ENCODE results near the gene ZNF837. TPM values are rescaled to one million over a fixed set of nuclear protein-coding genes. Genes with fewer than 3 reads are reported as not detected.

The ZNF837 gene
- total and polyA plus RNA-seq, 2 experiments from 2014 or later = 5.0 to 5.4 TPM

DNA sequence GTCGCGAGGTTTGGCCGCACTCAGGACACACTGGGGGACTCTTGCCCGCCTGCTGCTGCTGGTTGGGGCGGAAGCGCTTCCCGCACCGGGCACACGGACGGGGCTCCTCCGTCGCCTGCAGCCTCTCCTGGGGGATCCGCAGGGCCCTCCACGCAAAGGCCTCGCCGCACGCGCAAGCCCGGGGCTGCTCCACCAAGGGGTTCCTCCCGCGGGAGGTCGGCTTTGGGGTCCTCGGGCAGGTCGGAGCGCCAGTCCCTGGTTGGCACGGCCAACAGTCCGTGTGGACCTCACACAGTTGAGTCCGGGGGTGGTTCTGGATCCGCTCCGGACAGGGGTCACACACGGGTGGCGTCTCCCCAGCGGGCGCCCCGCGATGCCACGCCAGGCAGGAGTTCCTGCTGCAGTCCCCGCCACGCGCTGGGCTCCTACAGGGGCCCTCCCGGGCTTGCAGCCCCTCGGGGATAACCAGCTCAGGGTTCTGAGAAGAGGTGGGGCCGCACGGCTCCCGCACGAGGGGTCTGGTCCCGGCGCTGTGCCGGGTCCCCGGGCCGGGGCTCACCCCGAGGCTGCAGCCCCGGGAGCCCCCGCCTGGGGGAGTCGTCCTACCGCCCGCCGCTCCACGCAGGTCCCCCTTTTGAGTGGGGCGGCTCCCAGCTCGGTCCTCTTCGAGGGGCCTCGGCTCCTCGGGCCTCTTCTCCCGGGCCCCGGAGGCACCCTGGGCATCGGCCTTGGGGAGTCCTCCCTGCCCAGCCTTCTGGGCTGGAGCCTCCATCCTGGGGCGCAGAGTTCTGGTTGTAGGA, 12.1 kb downstream of the ZNF837 start:
- no peak for TF ChIP-seq EZH2phosphoT487 (IDR thresholded peaks at IDR 0.05; ENCODE audit: low read depth, severe bottlenecking, unreplicated experiment)
- H3K9me3 ChIP-seq (ENCODE audit: low read depth) = no peaks in the 10 kb centered on the region
- H3K27ac ChIP-seq = no peak overlapping the region
- WGBS (ENCODE audit: low lambda C conversion rate, missing lambda C conversion rate) = 97% methylated on average over 47 of the region's 68 CpGs
- H3K9me2 ChIP-seq (replicated peaks; ENCODE audit: insufficient read depth) = no peaks in the 10 kb centered on the region
- no peaks in the 10 kb centered on the region for H3K4me1 ChIP-seq (ENCODE audit: insufficient read depth)
- no peaks in the 10 kb centered on the region for H3K27me3 ChIP-seq
- H4K20me1 ChIP-seq (ENCODE audit: insufficient read depth, poor library complexity, severe bottlenecking) = no peaks in the 10 kb centered on the region
- H3K4me2 ChIP-seq = no peak overlapping the region
- H3K79me2 ChIP-seq = no peaks in the 10 kb centered on the region
- H3K4me3 ChIP-seq = no peak overlapping the region
- H3K36me3 ChIP-seq (replicated peaks; ENCODE audit: insufficient read depth, low read depth) = no peaks in the 10 kb centered on the region
- DNase-seq (ENCODE audit: low spot score) = no peak
- no peak overlapping the region for H2AFZ ChIP-seq

DNA sequence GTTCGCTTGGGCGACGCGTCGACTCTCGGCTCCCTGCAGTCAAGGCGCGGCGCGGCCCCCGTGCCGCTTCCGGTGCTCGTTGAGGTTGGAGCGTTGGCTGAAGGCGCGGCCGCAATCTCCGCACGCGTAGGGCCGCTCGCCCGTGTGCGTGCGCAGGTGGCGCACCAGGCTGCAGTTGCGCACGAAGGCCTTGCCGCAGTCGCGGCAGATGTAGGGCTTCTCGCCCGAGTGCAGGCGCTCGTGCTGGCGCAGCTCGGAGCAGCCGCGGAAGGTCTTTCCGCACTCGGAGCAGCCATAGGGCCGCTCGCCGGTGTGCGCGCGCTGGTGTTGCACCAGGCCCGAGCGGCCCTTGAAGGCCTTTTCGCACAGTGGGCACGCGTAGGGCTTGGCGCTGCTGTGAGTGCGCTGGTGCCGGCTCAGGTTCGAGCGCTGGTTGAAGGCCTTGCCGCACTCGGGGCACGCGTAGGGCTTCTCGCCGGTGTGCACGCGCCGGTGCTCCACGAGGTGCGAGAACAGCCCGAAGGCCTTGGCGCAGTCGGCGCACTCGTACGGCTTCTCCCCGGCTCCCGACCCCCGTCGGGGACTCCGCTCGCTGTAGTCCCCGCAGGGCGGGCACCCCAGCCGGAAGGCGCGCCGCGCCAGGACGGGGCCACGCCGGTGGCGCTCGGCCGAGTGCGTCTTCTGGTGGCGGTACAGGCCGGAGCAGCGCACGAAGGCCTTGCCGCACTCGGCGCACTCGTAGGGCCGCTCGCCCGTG, 13.0 kb downstream of the ZNF837 start:
- Histone ChIP-seq H4K20me1 (ENCODE audit: insufficient read depth, poor library complexity, severe bottlenecking) (no peaks in the 10 kb centered on the region), H3K27ac (no peak overlapping the region), H3K27me3 (no peaks in the 10 kb centered on the region), H3K4me2 (no peak overlapping the region), H3K9me3 (ENCODE audit: low read depth) (no peaks in the 10 kb centered on the region), H3K9me2 (replicated peaks; ENCODE audit: insufficient read depth) (no peaks in the 10 kb centered on the region), H3K79me2 (no peaks in the 10 kb centered on the region), H3K4me3 (no peak overlapping the region), H3K4me1 (ENCODE audit: insufficient read depth) (no peaks in the 10 kb centered on the region), H3K36me3 (replicated peaks; ENCODE audit: insufficient read depth, low read depth) (no peaks in the 10 kb centered on the region), H2AFZ (no peak overlapping the region)
- no peak for DNase-seq (ENCODE audit: low spot score)
- TF ChIP-seq EZH2 (IDR thresholded peaks at IDR 0.05; ENCODE audit: borderline replicate concordance) (no peak), EZH2phosphoT487 (IDR thresholded peaks at IDR 0.05; ENCODE audit: low read depth, severe bottlenecking, unreplicated experiment) (no peak)
- over 99% methylated on average over 78 of the region's 106 CpGs for WGBS (ENCODE audit: low lambda C conversion rate, missing lambda C conversion rate)

DNA sequence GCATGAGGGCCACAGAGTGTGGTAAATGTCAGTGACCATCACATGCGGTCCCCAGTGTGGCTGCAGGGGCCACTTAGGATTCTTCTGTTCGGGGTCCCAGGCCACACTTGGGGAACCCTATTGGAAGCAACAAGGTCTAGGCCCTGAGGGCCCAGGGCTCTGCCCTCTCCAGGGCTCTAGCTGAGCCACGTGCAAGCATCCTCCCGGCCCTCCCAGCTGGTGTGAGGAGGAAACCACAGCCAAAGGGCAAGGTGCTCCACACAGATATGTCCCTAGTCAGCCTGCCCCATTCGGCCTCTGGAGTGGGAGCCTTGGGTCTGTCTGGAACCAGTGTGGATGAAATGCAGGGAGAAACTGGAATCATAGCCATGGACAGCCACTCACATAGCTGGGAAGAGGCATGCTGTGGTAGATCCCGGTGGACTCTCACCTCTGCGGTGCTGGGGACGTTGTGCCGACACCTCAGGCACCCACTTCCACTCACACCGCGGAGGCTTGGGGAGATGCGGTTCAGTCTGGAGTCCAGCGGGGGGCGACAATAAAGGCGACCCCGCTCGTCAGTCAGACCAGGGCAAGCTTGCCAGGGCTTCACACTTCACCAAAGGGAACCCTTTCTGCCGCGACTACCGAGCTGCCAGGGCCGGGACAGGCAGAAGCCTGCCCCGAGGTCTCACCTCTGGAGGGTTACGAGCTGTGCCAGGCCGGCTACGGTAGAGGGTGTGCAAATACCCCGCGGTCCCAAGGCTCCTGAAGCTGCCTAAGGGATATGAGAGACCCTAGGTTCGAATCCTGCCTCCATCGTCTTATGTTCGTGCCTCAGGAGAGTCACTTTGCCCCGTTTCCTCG, 14.0 kb downstream of the ZNF837 start:
- no peak overlapping the region for H3K4me3 ChIP-seq
- TF ChIP-seq EZH2phosphoT487 (IDR thresholded peaks at IDR 0.05; ENCODE audit: low read depth, severe bottlenecking, unreplicated experiment) (no peak), EZH2 (IDR thresholded peaks at IDR 0.05; ENCODE audit: borderline replicate concordance) (no peak)
- TF ChIP-seq, protein P1, sequence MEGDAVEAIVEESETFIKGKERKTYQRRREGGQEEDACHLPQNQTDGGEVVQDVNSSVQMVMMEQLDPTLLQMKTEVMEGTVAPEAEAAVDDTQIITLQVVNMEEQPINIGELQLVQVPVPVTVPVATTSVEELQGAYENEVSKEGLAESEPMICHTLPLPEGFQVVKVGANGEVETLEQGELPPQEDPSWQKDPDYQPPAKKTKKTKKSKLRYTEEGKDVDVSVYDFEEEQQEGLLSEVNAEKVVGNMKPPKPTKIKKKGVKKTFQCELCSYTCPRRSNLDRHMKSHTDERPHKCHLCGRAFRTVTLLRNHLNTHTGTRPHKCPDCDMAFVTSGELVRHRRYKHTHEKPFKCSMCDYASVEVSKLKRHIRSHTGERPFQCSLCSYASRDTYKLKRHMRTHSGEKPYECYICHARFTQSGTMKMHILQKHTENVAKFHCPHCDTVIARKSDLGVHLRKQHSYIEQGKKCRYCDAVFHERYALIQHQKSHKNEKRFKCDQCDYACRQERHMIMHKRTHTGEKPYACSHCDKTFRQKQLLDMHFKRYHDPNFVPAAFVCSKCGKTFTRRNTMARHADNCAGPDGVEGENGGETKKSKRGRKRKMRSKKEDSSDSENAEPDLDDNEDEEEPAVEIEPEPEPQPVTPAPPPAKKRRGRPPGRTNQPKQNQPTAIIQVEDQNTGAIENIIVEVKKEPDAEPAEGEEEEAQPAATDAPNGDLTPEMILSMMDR (IDR thresholded peaks at IDR 0.05; ENCODE audit: poor library complexity) = no peak
- 98% methylated on average over 31 of the region's 32 CpGs for WGBS (ENCODE audit: low lambda C conversion rate, missing lambda C conversion rate)
- H3K27me3 ChIP-seq = no peaks in the 10 kb centered on the region
- no peaks in the 10 kb centered on the region for H3K9me3 ChIP-seq (ENCODE audit: low read depth)
- no peaks in the 10 kb centered on the region for H3K79me2 ChIP-seq
- H3K4me2 ChIP-seq = no peak overlapping the region
- no peak for DNase-seq (ENCODE audit: low spot score)
- H2AFZ ChIP-seq = no peak overlapping the region
- no peaks in the 10 kb centered on the region for H3K36me3 ChIP-seq (replicated peaks; ENCODE audit: insufficient read depth, low read depth)
- no peak overlapping the region for H3K27ac ChIP-seq
- H3K9me2 ChIP-seq (replicated peaks; ENCODE audit: insufficient read depth) = no peaks in the 10 kb centered on the region
- peaks cover under 1% of the 10 kb centered on the region for H3K4me1 ChIP-seq (ENCODE audit: insufficient read depth)
- H4K20me1 ChIP-seq (ENCODE audit: insufficient read depth, poor library complexity, severe bottlenecking) = no peaks in the 10 kb centered on the region

DNA sequence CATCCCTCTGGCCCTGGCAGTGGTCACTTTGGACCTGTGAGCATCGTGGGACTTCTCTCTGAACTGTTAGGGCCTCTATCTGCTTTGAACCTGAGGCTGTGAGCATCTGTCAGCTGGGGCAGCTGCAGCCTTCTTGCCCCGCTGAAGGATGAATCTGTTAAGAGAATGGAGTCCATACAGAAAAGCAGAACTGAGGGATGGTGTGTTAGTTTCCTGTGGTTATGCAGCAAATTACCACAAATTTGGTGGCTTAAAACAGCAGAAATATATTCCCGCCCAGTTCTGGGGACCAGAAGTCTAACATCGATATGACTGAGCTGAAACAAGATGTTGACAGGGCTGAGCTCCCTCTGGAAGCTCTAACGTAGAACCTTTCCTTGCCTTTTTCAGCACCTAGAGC, 16.7 kb downstream of the ZNF837 start:
- DNase-seq (ENCODE audit: low spot score) = no peak
- no peak overlapping the region for H3K27ac ChIP-seq
- no peaks in the 10 kb centered on the region for H3K9me2 ChIP-seq (replicated peaks; ENCODE audit: insufficient read depth)
- H3K79me2 ChIP-seq = peaks cover 8% of the 10 kb centered on the region
- no peak overlapping the region for H3K4me2 ChIP-seq
- no peak overlapping the region for H2AFZ ChIP-seq
- peaks cover 7% of the 10 kb centered on the region for H3K4me1 ChIP-seq (ENCODE audit: insufficient read depth)
- H3K4me3 ChIP-seq = no peak overlapping the region
- TF ChIP-seq EZH2 (IDR thresholded peaks at IDR 0.05; ENCODE audit: borderline replicate concordance) (no peak), EZH2phosphoT487 (IDR thresholded peaks at IDR 0.05; ENCODE audit: low read depth, severe bottlenecking, unreplicated experiment) (no peak)
- TF ChIP-seq, protein P1 (IDR thresholded peaks at IDR 0.05; ENCODE audit: poor library complexity) = no peak
- no peaks in the 10 kb centered on the region for H3K9me3 ChIP-seq (ENCODE audit: low read depth)
- H3K27me3 ChIP-seq = no peaks in the 10 kb centered on the region
- H4K20me1 ChIP-seq (ENCODE audit: insufficient read depth, poor library complexity, severe bottlenecking) = no peaks in the 10 kb centered on the region
- 94% methylated on average over 5 of the region's 5 CpGs for WGBS (ENCODE audit: low lambda C conversion rate, missing lambda C conversion rate)
- no peaks in the 10 kb centered on the region for H3K36me3 ChIP-seq (replicated peaks; ENCODE audit: insufficient read depth, low read depth)

Measured in hepatocyte (in vitro differentiated cells).